Liver (tissue), 9 donors: ENCODE results near the gene FGFR3. TPM values are rescaled to one million over a fixed set of nuclear protein-coding genes. Genes with fewer than 3 reads are reported as not detected.

Experiments used
- DNase-seq: peaks from one replicate; pipeline ENCODE4 v3.0.0-alpha.2; 2017; ENCODE audit warnings: low spot score
- H3K27ac ChIP-seq, 2 donors: one replicate each; pipeline ENCODE4 v1.7.0; 2013; ENCODE audit warnings: inconsistent platforms in 2 of 2, low read length in 2 of 2, control low read depth in 1 of 2, low read depth in 1 of 2, mild to moderate bottlenecking in 1 of 2
- H3K27me3 ChIP-seq, 4 donors: one replicate each; pipeline versions ENCODE4 v1.6.1 to v1.7.0; 2013; ENCODE audit warnings: low read length in 3 of 4, inconsistent platforms in 1 of 4, mild to moderate bottlenecking in 1 of 4, moderate library complexity in 1 of 4; ENCODE audit not compliant: control insufficient read depth in 4 of 4, insufficient read depth in 4 of 4
- H3K36me3 ChIP-seq, 4 donors: one replicate each; pipeline versions ENCODE4 v1.6.1 to v1.7.0; 2013; ENCODE audit warnings: low read length in 3 of 4, mild to moderate bottlenecking in 3 of 4, low read depth in 1 of 4, moderate library complexity in 1 of 4; ENCODE audit not compliant: control insufficient read depth in 4 of 4, insufficient read depth in 3 of 4
- H3K4me1 ChIP-seq, 4 donors: one replicate each; pipeline versions ENCODE4 v1.6.1 to v1.7.0; 2013; ENCODE audit warnings: low read length in 3 of 4, mild to moderate bottlenecking in 3 of 4, moderate library complexity in 1 of 4; ENCODE audit not compliant: control insufficient read depth in 4 of 4, insufficient read depth in 4 of 4
- H3K4me3 ChIP-seq, 3 donors: one replicate each; pipeline versions ENCODE4 v1.6.1 to v1.7.0; 2013; ENCODE audit warnings: low read length in 3 of 3, control low read depth in 1 of 3, low read depth in 1 of 3, mild to moderate bottlenecking in 1 of 3
- H3K9ac ChIP-seq, 2 donors: one replicate each; pipeline ENCODE4 v1.7.0; 2013; ENCODE audit warnings: low read length in 2 of 2, mild to moderate bottlenecking in 2 of 2, moderate library complexity in 2 of 2, control low read depth in 1 of 2, low read depth in 1 of 2
- H3K9me3 ChIP-seq, 4 donors: one replicate each; pipeline versions ENCODE4 v1.6.1 to v1.7.0; 2013; ENCODE audit warnings: low read length in 3 of 4; ENCODE audit not compliant: control insufficient read depth in 4 of 4
- FOXA1 ChIP-seq: IDR thresholded peaks from 2 replicates; pipeline ENCODE4 v1.6.1; 2016; ENCODE audit warnings: antibody characterized with exemption
- FOXA2 ChIP-seq: IDR thresholded peaks from 2 replicates; pipeline ENCODE4 v1.6.1; 2016; ENCODE audit warnings: antibody characterized with exemption
- GABPA ChIP-seq, 2 donors: IDR thresholded peaks in 1 of 2; conservative IDR thresholded peaks in 1 of 2; 2 replicates each; pipeline ENCODE4 v1.6.1; 2016; ENCODE audit warnings: antibody characterized with exemption in 2 of 2, mild to moderate bottlenecking in 1 of 2, moderate library complexity in 1 of 2
- HNF4A ChIP-seq, 2 donors: conservative IDR thresholded peaks; 2 replicates each; pipeline ENCODE4 v1.6.1; 2016; ENCODE audit warnings: antibody characterized with exemption in 2 of 2, mild to moderate bottlenecking in 2 of 2
- HNF4G ChIP-seq: IDR thresholded peaks from 2 replicates; pipeline ENCODE4 v1.6.1; 2016; ENCODE audit warnings: antibody characterized with exemption
- JUND ChIP-seq, 2 donors: IDR thresholded peaks; 2 replicates each; pipeline ENCODE4 v1.6.1; 2016; ENCODE audit warnings: antibody characterized with exemption in 2 of 2
- MAX ChIP-seq: IDR thresholded peaks from 2 replicates; pipeline ENCODE4 v1.6.1; 2016; ENCODE audit warnings: antibody characterized with exemption
- NR2F2 ChIP-seq: IDR thresholded peaks from 2 replicates; pipeline ENCODE4 v1.6.1; 2016; ENCODE audit warnings: antibody characterized with exemption
- RAD21 ChIP-seq, 2 donors: IDR thresholded peaks; 2 replicates each; pipeline ENCODE4 v1.6.1; 2016; ENCODE audit warnings: antibody characterized with exemption in 2 of 2, mild to moderate bottlenecking in 2 of 2
- REST ChIP-seq: IDR thresholded peaks from 2 replicates; pipeline ENCODE4 v1.6.1; 2016; ENCODE audit warnings: antibody characterized with exemption, mild to moderate bottlenecking
- RXRA ChIP-seq, 2 donors: IDR thresholded peaks; 2 replicates each; pipeline ENCODE4 v1.6.1; 2017 to 2018; ENCODE audit warnings: antibody characterized with exemption in 2 of 2, mild to moderate bottlenecking in 1 of 2
- SP1 ChIP-seq: IDR thresholded peaks from 2 replicates; pipeline ENCODE4 v1.6.1; 2018; ENCODE audit warnings: antibody characterized with exemption, mild to moderate bottlenecking
- TAF1 ChIP-seq: conservative IDR thresholded peaks from 2 replicates; pipeline ENCODE4 v1.6.1; 2016; ENCODE audit warnings: antibody characterized with exemption, mild to moderate bottlenecking
- YY1 ChIP-seq: IDR thresholded peaks from 2 replicates; pipeline ENCODE4 v1.6.1; 2016; ENCODE audit warnings: antibody characterized with exemption, mild to moderate bottlenecking
- WGBS: extraction: QIAGEN DNeasy Blood & Tissue Kit; methylation state at CpG from one replicate; pipeline ENCODE4 v1.1.7; 2013; 5-methylcytosine and 5-hydroxymethylcytosine counted together
- polyA plus RNA-seq, 2 donors: library from polyadenylated mRNA; stranded (reverse) in 1 of 2; unstranded in 1 of 2; fragments of 200-250 nt in 1 of 2; fragments of >200 nt in 1 of 2; fragmentation: Nextera tagmentation in 1 of 2; extraction: Ambion mirVana in 1 of 2; gene quantifications; one replicate each; pipeline versions ENCODE4 v1.2.1 to v1.2.3, GENCODE V29; 2013 to 2015
- total RNA-seq, 2 donors: library from RNA; depleted of rRNA; stranded (reverse); fragments of >200 nt; gene quantifications; one replicate each; pipeline ENCODE4 v1.2.3, GENCODE V29; 2014
- TF ChIP-seq, protein P1 (sequence below): fragments of 150-350 bp; IDR thresholded peaks from 2 replicates; pipeline ENCODE4 v1.5.1; 2017; ENCODE audit warnings: improper control_type of control experiment, low read depth, low read length; ENCODE audit not compliant: missing input control
- donor health status: healthy.
- donor health status: healthy.
- donor health status: healthy.
- donor health status: healthy.
- donor health status: healthy.

FGFR3 gene
- total and polyA plus RNA-seq, 4 donors: 5.6 to 40.0 (median 29.1) TPM

GRCh38 chr4:1814453-1814852 lies 21.4 kb downstream of the FGFR3 start:
- Histone ChIP-seq H3K36me3 (peaks cover 8 to 36% (median 16%) of the 10 kb centered on the region in 4 donors), H3K4me3 (no peak overlapping the region), H3K9me3 (no peaks in the 10 kb centered on the region), H3K27ac (no peak overlapping the region), H3K9ac (no peak overlapping the region), H3K27me3 (no peaks in the 10 kb centered on the region), H3K4me1 (peaks cover 3 to 24% (median 17%) of the 10 kb centered on the region in 4 donors)
- DNase-seq: no peak
- WGBS: 94% methylated on average over 8 of the region's 8 CpGs
- TF ChIP-seq HNF4A (conservative IDR thresholded peaks at IDR 0.05) (no peak), NR2F2 (no peak), REST (no peak), FOXA1 (no peak)

GRCh38 chr4:1815096-1815996 lies 22.3 kb downstream of the FGFR3 start:
- H3K4me1 ChIP-seq: peaks cover 0 to 22% (median 15%) of the 10 kb centered on the region in 4 donors
- 95% methylated on average over 34 of the region's 34 CpGs for WGBS
- H3K9ac ChIP-seq: no peak overlapping the region
- DNase-seq: no peak
- TF ChIP-seq NR2F2 (no peak), GABPA (IDR thresholded peaks at IDR 0.05 in 1 of 2, conservative IDR thresholded peaks at IDR 0.05 in 1 of 2) (no peak), FOXA2 (no peak), YY1 (no peak), HNF4A (conservative IDR thresholded peaks at IDR 0.05) (no peak), RXRA (IDR thresholded peaks at IDR 0.05) (no peak), HNF4G (no peak), RAD21 (IDR thresholded peaks at IDR 0.05) (no peak), JUND (IDR thresholded peaks at IDR 0.05) (no peak)
- no peak overlapping the region for H3K27ac ChIP-seq
- H3K27me3 ChIP-seq: no peaks in the 10 kb centered on the region
- no peak overlapping the region for H3K4me3 ChIP-seq
- peaks cover 8 to 38% (median 16%) of the 10 kb centered on the region in 4 donors for H3K36me3 ChIP-seq
- H3K9me3 ChIP-seq: no peaks in the 10 kb centered on the region

DNA sequence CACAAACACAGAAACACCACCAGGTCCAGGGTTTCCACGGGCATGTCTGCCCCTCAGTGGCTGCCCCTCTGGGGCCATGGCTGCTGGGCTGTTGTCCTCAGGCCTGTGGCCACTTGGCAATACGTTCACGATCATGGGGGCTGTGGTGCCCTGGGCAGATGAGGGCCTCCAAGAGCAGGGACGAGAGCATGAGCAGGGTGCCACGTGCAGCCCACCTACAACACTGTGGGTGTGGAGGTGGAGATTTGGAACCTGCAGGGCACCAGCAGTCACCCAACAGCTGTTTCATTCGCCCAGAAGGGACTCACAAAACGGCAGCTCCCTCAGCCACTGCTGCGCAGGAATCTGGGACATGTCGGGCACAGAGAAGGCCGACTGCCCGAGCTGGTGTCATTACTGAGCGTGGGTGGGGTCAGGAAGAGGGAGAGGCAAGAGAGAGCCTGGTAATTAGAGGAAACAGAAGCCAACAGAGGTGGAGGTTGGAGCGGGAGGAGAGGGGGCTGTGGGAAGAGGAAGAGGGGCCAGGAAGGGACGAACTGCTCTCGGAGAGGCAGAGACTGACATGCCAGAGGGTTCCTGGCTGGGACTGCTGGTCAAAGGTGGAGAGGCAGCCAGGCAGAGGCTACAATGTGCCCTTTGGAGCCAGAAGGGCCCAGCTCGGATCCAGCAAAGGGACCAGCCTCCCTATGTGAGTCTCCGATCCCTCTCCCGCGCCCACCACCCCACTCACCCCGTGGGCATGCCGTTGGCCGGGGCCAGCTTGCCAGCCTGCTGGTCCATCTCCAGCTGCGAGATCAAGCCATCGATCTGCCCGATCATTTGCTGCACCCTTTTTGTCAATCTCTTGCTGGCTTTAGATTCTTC lies 23.1 kb downstream of the FGFR3 start:
- peaks cover 0 to 22% (median 15%) of the 10 kb centered on the region in 4 donors for H3K4me1 ChIP-seq
- H3K36me3 ChIP-seq: peaks cover 8 to 39% (median 16%) of the 10 kb centered on the region in 4 donors
- DNase-seq: no peak
- TF ChIP-seq FOXA2 (no peak), GABPA (IDR thresholded peaks at IDR 0.05 in 1 of 2, conservative IDR thresholded peaks at IDR 0.05 in 1 of 2) (no peak), JUND (IDR thresholded peaks at IDR 0.05) (no peak), TAF1 (no peak), RXRA (IDR thresholded peaks at IDR 0.05) (no peak), RAD21 (IDR thresholded peaks at IDR 0.05) (peak; percentile 32 to 39), FOXA1 (no peak), HNF4A (conservative IDR thresholded peaks at IDR 0.05) (peak; percentile 67 to 76), REST (no peak), SP1 (peak; percentile 49), MAX (no peak)
- TF ChIP-seq, protein P1, sequence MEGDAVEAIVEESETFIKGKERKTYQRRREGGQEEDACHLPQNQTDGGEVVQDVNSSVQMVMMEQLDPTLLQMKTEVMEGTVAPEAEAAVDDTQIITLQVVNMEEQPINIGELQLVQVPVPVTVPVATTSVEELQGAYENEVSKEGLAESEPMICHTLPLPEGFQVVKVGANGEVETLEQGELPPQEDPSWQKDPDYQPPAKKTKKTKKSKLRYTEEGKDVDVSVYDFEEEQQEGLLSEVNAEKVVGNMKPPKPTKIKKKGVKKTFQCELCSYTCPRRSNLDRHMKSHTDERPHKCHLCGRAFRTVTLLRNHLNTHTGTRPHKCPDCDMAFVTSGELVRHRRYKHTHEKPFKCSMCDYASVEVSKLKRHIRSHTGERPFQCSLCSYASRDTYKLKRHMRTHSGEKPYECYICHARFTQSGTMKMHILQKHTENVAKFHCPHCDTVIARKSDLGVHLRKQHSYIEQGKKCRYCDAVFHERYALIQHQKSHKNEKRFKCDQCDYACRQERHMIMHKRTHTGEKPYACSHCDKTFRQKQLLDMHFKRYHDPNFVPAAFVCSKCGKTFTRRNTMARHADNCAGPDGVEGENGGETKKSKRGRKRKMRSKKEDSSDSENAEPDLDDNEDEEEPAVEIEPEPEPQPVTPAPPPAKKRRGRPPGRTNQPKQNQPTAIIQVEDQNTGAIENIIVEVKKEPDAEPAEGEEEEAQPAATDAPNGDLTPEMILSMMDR: peak; percentile 20
- peak overlapping the region in 1 of 2 donors; percentile 14 for H3K27ac ChIP-seq
- no peak overlapping the region for H3K4me3 ChIP-seq
- H3K27me3 ChIP-seq: no peaks in the 10 kb centered on the region
- no peaks in the 10 kb centered on the region for H3K9me3 ChIP-seq
- H3K9ac ChIP-seq: no peak overlapping the region
- WGBS: 54% methylated on average over 25 of the region's 25 CpGs
